ENCODE measurements around the gene HIRA.
"Not testable (repeated sequence)": the region's sequence is repeated elsewhere in the genome, so short reads cannot be mapped to it uniquely, and the experiment has no call there.

HIRA gene

GRCh38 chr22:19368876-19369275 is 62.7 kb downstream of the HIRA start:
- DNase-seq (ENCODE audit: extremely low read depth, low read depth) = no peak
- H3K4me3 ChIP-seq (replicated peaks; ENCODE audit: low read depth, low read length) = no peak overlapping the region
- TF ChIP-seq CTCF (IDR thresholded peaks at IDR 0.05; ENCODE audit: low read depth, low read length, missing control alignments) = no peak

GRCh38 chr22:19367763-19368367 is 63.7 kb downstream of the HIRA start:
- DNase-seq (ENCODE audit: extremely low read depth, low read depth) = no peak
- no peak for TF ChIP-seq CTCF (IDR thresholded peaks at IDR 0.05; ENCODE audit: low read depth, low read length, missing control alignments)
- no peak overlapping the region for H3K4me3 ChIP-seq (replicated peaks; ENCODE audit: low read depth, low read length)

- not testable (repeated sequence) for H3K4me3 ChIP-seq (replicated peaks; ENCODE audit: low read depth, low read length); DNase-seq (ENCODE audit: extremely low read depth, low read depth)
Observed at GRCh38 chr22:19363541-19363940, 68.0 kb downstream of the HIRA start.

GRCh38 chr22:19361501-19362103 is 69.9 kb downstream of the HIRA start:
- TF ChIP-seq CTCF (IDR thresholded peaks at IDR 0.05; ENCODE audit: low read depth, low read length, missing control alignments) = no peak
- DNase-seq (ENCODE audit: extremely low read depth, low read depth) = no peak
- H3K4me3 ChIP-seq (replicated peaks; ENCODE audit: low read depth, low read length) = no peak overlapping the region

GRCh38 chr22:19360862-19361261 is 70.7 kb downstream of the HIRA start:
- no peak for TF ChIP-seq CTCF (IDR thresholded peaks at IDR 0.05; ENCODE audit: low read depth, low read length, missing control alignments)
- DNase-seq (ENCODE audit: extremely low read depth, low read depth) = no peak
- no peak overlapping the region for H3K4me3 ChIP-seq (replicated peaks; ENCODE audit: low read depth, low read length)

- TF ChIP-seq CTCF (IDR thresholded peaks at IDR 0.05; ENCODE audit: low read depth, low read length, missing control alignments) = no peak
- no peak for DNase-seq (ENCODE audit: extremely low read depth, low read depth)
- no peak overlapping the region for H3K4me3 ChIP-seq (replicated peaks; ENCODE audit: low read depth, low read length)
Observed at GRCh38 chr22:19360300-19360792, 71.2 kb downstream of the HIRA start.

- no peak overlapping the region for H3K4me3 ChIP-seq (replicated peaks; ENCODE audit: low read depth, low read length)
- DNase-seq (ENCODE audit: extremely low read depth, low read depth) = no peak
- no peak for TF ChIP-seq CTCF (IDR thresholded peaks at IDR 0.05; ENCODE audit: low read depth, low read length, missing control alignments)
Observed at GRCh38 chr22:19359554-19360299, 71.8 kb downstream of the HIRA start.

Data from HFF-Myc (cell line).